NCI-H1930 (cell line): ENCODE data around the gene PARP15.

Experiments
- DNase-seq, 2 experiments: peaks; one replicate each; lab custom pipeline; 2025; lab: John Stamatoyannopoulos, UW

The PARP15 gene

DNA sequence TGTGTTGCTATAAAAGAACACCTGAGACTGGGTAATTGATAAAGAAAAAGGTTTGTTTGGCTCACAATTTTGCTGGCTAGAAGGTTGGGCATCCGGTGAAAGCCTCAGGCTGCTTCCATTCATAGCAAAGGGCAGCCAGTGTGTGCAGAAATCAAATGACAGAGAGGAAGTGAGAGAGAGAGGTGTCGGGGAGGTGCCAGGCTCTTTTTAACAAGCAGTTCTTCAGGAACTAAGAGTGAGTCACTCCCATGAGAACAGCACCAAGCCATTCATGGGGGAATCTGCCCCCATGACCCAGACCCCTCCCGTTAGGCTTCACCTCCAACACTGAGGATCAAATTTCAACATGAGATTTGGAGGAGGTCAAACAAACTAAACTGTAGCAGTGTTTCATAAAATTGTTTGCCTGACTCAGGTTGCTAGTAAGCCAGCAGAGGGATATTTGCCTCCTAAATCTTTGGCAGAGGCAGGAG, 4.5 kb upstream of the PARP15 start:
- DNase-seq, result no peak

DNA sequence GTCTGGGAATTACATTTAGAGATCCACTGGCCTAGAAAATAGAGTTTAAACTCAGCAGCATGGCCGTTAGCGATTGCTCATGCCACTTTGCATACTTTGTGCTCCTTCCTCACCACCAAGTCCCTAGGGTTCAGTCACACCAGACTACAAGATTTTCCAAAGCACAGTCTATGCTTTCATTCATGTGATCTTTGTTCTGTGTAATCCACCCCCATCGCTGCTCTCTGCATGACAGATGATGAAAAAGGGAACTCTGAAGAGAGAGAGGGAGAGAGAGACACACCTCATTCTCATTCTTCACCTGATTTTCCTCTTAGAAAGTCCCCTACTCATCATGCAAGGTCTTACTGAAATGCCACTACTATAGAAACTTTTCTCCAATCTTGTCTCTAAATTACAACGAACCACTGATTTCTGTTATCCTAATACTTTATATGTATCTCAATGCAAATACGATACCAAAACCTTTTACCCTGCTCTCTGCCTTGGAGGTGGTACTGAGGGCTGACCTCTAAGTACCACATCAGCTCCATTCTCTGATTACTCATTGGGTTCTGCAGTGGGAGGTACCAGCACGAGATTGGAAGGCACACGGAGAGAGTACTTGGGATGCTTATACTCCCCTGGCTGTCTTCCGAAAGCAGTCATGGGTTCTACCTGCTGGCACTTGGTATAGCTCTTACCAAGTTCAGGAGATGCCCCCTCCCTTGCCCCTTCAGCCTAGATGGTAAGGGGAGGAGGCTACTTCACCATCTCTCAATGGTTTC, 1.1 kb upstream of the PARP15 start:
- no peak for DNase-seq

DNA sequence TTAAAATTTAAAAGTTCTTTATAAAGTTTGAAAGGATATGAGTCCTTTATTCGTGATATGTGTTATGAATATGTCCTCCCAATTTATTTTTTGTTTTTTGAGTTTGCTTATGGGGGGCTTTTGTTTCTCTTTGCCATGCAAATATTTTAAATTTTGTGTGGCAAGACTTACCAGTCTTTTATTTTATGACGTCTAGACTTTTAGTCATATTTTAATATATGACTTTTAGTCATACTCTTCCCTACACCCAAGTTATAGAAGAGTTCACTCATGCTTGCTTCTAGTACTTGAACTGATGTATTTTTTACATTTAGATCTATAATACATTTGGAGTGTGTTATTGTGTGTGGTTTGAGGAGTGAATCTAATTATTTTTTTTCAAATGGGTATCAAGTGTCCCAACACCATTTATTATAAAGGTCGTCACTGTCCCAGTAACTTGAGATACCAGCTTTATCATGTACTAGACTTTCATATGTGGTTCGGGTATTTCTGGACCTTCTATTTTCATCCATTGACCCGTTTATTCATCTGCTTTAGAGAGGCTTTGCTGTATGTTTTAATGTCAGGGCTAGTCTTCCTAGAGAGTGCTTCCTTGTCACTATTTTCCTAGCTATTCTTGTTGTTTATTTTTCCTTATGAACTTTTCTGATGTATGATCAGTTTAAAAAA, 755 bp downstream of the PARP15 start:
- no peak for DNase-seq

DNA sequence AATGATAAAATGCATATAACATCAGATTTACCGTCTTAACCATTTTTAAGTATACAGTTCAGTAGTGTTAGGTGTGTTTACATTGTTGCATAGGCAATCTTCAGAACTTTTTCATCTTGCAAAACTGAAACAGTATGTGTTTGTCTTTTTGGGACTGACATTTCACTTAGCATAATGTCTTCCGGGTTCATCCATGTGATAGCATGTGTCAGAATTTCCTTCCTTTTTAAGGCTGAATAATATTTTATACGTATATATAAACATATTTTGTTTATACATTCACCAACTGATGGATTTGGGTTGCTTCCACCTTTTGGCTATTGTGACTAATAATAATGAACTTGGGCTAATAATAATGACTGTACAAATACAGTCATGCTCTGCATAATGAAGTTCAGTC, 3.0 kb downstream of the PARP15 start:
- DNase-seq, result no peak

DNA sequence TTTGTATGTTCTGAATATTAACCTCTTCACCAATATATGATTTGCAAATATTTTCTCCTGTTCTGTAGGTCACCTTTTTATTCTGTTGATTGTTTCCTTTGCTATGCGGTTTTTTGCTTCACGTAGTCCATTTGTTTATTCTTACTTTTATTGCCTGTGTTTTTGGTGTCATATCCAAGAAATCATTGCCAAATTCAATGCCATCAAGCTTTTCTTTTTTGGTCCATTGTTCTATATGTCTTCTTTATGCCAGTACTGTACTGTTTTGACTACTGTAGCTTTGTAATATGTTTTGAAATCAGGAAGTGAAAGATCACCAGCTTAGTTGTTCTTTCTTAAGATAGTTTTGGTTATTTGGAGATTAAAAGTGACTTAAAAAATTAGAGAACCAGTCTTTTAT, 4.2 kb downstream of the PARP15 start:
- DNase-seq, result no peak

DNA sequence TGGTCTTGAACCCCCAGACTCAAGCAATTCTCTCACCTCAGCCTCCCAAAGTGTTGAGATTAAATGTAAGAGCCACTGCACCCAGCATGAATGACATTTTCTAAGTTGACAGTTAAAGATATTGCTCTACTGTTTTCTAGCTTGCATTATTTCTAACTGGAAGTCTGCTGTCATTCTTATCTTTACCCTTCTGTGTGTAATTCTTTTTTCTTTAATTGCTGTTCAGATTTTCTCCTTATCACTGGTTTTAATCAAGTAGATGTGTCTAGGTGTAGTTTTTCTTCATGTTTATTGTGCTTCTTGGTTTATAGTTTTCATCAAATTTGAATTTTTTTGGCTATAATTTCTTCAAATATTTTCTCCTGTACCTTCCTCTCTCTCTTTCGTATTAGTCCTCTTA, 4.9 kb downstream of the PARP15 start:
- no peak for DNase-seq

DNA sequence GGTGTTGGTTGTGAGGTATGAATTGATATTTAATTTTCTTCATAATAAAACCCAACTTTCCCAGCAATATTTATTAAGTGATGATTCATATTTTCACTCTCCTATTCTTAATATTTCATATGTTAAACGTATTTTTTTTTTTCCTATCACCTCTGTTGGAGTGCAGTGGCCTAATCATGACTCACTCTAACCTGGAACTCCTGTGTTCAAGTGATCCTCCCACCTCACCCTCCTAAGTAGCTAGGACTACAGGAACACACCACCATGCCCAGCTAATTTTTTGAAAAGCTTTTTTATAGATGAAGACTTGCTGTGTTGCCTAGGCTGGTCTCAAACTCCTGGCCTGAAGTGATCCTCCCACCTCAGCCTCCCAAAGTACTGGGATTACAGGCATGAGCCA, 8.6 kb downstream of the PARP15 start:
- no peak for DNase-seq

DNA sequence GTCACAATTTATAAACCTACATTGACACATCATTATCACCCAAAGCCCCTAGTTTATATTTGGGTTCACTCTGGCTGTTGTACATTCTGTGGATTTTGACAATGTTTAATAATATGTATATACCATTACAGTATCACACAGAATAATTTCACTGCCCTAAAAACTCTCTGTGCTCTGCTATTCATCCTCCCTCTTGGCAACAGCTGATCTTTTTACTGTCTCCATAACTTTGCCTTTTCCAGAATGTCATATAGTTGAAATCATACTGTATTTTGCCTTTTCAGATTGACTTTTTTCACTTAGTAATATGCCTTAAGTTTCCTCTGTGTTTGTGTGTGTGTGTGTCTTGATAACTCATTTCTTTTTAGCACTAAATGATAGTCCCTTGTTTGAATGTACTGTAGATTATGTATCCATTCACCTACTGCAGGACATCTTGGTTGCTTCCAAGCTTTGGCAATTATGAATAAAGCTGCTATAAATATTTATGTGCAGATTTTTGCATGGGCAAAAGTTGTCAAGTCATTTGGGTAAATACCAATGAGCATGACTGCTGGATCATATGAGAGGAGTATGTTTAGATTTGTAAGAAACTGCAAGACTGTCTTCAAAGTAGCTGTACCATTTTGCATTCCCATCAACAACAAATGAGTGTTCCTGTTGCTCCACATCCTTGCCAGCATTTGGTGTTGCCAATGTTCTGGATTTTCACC, 9.5 kb downstream of the PARP15 start:
- no peak for DNase-seq

DNA sequence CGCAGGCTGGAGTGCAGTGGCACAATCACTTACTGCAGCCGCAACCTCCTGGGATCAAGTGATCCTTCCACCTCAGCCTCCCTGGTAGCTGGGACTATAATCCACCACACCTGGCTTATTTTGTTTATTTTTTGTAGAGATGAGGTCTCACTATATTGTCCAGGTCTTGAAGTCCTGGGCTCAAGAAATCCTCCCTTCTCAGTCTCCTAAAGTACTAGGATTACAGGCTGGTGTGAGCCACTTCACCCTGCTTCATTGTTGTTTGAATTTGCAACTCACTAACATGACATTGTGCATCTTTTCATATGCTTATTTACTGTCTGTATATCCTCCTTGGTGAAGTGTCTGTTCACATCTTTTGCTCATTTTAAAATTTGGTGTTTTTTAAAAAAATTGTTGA, 10.1 kb downstream of the PARP15 start:
- DNase-seq, result no peak

DNA sequence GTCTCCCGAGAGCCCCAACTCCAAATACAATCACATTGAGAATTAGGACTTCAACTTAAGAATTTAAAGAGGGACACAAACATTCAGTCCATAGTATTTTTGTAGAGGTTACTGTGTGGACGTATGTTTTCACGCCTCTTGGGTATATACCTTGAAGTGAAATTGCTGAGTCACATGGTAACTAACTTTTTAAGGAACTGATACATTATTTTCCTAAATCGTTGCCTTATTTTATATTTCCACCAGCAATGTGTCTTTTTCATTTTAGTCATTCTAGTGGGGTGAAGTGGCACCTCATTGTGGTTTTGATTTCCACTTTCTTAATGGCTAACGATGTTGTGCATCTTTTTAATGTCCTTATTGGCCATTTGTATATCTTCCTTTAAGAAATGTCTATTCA, 11.8 kb downstream of the PARP15 start:
- DNase-seq, result no peak

DNA sequence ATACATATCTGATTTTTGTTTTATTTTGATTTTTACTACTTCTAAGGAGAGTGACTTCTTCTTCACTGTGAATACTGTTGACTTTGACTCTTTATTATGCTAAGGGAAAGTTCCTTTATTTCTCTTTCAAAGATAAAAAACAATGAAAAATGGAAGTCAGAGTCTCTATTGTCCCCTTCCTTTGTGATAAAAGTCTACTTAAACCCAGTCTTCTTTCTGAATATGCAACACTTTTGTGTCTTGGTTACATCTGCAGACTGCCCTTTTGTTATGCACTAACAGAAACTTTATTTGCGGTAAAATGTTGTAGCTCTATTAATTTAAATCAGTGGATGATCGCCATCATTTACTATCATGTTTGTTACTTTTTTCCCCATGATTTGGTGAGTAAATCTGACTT, 13.2 kb downstream of the PARP15 start:
- no peak for DNase-seq

DNA sequence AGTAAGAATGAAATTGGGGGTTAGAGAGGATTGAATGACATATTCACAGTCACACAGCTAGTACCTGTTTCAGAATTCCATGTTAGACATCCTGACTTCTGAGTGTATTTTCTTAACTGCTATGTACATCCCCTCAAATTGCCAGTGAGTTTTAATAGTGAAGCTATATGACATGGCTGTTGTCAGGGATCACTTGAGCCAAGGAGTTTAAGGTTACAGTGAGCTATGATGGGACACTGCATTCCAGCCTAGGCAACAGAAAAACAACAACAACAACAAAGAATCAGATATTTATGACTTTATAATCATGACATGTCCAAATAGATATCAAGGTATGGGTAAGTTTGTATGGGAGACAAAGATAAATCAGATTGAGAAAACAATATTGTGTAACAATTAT, 16.6 kb downstream of the PARP15 start:
- DNase-seq, result no peak

DNA sequence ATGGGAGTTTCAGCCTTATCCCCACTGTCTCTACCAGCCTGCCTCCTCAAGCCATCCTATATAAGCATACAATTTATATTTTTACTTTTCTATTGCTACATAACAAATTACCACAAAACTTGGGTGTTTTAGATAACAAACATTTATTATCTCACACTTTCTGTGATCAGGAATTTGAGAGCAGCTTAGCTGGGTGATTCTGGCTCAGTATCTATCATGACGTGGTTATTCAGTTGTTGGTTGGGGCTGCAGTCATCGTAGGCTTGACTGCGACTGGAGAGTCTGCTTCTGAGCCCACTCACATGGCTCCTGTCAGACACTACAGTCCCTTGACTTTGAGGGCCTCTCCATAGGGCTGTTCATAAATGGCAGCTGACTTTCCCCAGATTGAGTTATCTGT, 20.7 kb downstream of the PARP15 start:
- no peak for DNase-seq

DNA sequence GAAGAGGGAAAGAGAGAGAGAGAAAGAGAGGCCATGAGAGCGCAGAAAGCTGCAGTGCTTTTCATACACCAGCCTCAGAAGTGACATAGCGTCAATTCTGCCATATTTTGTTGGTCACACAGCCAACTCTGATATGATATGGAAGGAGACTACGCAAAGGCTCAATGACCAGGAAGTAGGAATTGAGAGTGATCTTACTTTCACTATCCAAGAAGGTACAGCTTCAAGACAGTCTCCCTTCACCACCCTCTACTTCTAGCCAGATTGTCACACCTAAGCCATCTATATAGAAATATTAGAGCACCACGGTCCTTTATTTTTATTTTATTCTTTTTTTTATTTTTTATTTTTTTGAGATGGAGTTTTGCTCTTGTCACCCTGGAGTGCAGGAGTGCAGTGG, 21.1 kb downstream of the PARP15 start:
- DNase-seq, result no peak

DNA sequence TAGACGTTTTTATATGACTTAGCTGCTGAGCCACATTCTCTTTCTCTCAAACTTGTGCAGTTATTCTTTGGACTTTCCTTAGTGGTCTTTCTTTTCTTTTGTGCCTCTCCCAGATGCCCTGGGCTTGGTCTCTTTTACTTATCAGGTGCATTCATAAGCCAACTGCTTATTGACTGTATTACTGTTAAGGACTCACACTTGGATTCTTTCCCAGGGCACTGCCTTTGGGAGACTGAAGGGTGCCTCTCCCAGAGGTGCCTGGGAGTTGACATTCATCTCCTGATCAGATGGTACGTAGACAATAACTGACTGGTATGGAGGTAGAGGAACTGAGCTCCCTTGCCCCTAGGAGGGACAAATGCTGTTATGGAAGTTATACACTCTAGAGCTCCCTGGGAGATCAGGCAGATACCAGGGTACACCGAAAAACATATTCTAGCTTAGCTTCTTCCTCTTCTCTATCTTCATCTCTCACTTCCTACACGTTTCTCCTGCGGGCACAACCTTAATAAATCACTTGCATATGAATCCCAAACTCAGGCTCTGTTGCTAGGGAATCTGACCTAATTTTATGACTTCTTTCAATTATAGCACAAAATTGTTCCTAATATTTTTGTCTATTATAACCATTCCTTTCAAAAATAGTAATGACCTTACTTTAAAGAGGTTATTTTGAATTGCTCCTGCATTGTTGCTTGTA, 24.7 kb downstream of the PARP15 start:
- no peak for DNase-seq

DNA sequence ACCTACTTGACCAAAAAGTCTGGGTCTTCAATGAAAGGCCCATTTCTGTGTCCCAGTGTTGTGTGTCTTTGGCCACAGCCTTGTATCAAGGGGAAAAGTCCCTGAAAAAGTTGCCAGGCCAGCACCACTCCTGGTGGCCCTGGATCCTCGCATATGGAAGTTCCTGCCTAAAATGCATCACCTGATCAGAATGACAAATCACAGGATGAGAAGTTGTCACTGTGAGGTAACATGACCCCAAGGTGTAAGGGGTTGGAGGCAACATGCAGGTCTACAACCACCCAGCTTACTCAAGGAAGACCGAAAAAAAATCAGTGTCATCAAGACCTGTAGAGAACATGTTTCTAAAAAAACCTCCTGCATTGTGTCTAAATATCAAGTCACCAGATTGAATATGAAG, 25.6 kb downstream of the PARP15 start:
- DNase-seq, result no peak

DNA sequence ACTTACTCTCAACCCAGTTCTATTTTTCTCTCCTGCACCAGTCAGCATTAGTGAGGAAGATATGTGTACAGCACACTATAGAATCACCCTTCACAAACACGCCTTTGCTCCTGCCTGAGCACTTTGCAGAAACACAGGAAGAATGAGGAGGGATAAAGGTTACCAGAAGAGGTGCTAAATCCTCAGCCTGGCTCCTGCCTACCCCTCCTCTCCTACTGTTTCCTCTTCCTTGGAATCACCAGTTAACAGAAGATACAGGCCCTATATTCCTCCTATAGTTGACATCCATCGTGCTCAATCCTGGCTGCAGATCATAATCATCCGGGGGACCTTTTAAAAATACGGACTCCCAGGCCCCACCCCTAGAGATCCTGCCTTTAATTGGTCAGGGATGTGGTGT, 28.9 kb downstream of the PARP15 start:
- no peak for DNase-seq

DNA sequence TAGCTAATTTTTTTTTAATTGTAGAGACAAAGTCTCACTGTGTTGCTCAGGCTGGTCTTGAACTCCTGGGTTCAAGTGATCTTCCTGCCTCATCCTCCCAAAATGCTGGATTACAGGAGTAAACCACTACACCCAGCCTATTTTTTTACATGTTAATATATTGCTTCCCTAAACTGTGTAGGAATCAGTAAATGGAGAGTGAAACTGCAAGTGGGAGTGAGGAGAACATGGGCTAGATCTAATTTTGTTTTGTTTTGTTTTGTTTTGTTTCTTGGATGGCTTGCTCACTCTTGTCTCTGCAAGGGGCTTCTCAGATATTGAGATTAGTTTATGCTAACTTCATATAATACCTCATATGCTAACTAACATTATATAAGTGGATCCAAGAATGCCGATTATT, 31.5 kb downstream of the PARP15 start:
- DNase-seq, result no peak

DNA sequence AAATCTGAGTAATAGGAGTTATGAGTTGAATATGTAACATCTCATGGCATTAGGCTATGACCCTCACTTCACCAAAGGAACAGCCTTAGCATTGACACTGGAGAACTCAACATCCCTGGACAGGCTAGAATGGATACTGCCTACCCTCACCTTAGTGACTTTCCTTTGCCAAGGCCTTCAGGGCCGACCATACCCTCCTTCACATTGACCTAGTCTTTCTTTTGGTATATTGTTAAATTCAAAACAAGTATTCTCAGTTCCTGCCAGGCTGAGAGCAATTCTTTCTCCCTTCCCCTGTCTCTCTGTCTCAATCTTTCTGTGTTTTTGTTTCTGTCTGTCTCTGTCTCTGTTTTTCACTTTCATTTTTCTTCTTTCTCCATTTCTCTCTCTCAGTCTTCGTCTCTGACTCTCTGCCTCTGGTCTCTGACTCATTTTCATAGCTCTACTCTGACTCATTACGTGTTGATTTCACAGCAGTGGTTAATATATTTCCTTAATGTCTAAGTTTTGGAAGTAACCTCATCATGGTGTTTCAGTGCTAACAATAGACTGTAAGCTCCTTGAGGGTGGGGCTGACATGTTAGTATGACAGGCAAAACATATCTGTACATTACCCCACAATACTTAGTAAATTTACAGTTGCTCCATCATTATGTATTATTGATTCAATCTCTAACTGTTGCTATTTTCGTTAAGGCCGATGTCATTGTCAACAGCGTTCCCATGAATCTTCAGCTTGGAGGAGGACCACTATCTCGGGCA, 32.5 kb downstream of the PARP15 start:
- no peak for DNase-seq

DNA sequence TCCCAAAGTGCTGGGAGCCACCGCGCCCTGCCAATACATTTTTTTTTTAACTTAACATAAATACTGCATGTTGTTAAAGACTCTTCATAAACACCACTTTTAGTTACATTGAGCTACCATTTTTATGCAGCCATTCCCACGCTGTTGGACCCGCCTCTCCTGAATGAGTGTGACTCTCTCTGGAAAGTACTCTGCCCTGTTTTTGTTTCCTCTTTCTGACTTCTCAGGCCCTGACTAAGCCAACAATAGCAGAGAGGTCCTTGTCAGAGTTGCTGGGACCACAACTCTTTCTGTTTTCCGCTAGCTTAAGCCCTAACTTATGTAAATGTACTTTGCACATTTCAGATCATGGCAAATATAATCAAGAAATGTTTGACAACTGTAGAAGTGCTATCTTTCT, 35.2 kb downstream of the PARP15 start:
- no peak for DNase-seq

DNA sequence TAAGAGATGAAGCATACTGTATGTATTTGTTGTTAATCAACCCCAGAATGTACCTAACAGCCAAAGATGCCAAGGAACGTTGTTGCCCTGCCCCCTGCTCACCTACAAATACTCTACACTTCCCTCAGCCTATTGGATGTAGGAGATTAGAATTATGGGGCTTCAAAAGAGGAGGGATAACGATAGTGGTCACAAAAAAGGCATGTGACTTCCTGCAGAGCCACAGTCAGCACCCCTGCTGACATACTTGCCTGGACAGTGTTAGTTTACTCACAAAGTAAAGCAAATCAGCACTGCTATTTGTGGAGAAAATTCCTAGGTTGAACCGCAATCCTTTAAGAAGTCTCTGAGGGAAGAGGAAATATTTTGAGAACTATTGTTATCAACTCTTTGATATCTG, 37.9 kb downstream of the PARP15 start:
- no peak for DNase-seq

DNA sequence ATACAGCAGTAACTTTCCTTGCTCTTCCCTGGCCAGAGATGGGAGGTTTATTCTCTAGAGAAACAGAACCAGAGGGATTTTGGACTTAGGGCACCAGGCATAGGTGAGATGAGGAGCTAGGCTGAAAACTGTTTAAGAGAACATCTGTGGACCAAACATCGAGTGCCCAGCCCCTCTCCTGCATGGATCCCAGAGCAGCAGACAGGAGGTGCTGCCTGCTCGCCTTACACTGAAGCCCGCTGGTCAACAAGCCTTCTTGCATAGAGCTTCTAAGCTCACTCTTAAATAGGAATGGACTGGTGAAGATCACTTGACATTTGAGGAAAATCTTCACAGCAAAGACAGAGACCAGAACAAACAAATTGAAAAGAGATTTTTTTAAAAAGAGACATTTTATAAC, 41.2 kb downstream of the PARP15 start:
- DNase-seq, result no peak
